GM23338 (cell line): ENCODE measurements around the gene SORBS2. TPM values are rescaled to one million over a fixed set of nuclear protein-coding genes. Genes with fewer than 3 reads are reported as not detected.

Experiments
- ATAC-seq: fragments of 200-7000 bp; cut with Tn5 transposase; 3 replicates; pipeline ENCODE4 v1.9.1; 2020
- DNase-seq: peaks from one replicate; pipeline ENCODE4 v3.0.0-alpha.2; 2015; ENCODE audit warnings: low spot score
- H2AFZ ChIP-seq: fragments of 200-600 bp; sonication (generic); 2 replicates; pipeline ENCODE4 v1.8.0; 2016; ENCODE audit warnings: antibody characterized with exemption, mild to moderate bottlenecking, moderate library complexity
- H3F3A ChIP-seq: fragments of 200-600 bp; sonication (generic); replicated peaks from 2 replicates; pipeline ENCODE4 v1.8.0; 2017; ENCODE audit warnings: antibody characterized with exemption, mixed run types, low read depth
- H3K27ac ChIP-seq: fragments of 200-600 bp; sonication (generic); 2 replicates; pipeline ENCODE4 v1.6.1; 2016; ENCODE audit warnings: low read depth
- H3K27me3 ChIP-seq: fragments of 200-600 bp; sonication (generic); 2 replicates; pipeline ENCODE4 v1.8.0; 2016; ENCODE audit warnings: mild to moderate bottlenecking, mixed run types, moderate library complexity; ENCODE audit not compliant: insufficient read depth
- H3K36me3 ChIP-seq: fragments of 200-600 bp; sonication (generic); 2 replicates; pipeline ENCODE4 v1.8.0; 2016; ENCODE audit warnings: mild to moderate bottlenecking; ENCODE audit not compliant: insufficient read depth
- H3K4me1 ChIP-seq: fragments of 200-600 bp; sonication (generic); 2 replicates; pipeline ENCODE4 v1.8.0; 2016; ENCODE audit warnings: mild to moderate bottlenecking, moderate library complexity; ENCODE audit not compliant: insufficient read depth
- H3K4me2 ChIP-seq: fragments of 200-600 bp; sonication (generic); 2 replicates; pipeline ENCODE4 v1.7.1; 2017; ENCODE audit warnings: mixed run types
- H3K4me3 ChIP-seq: fragments of 200-600 bp; sonication (generic); 2 replicates; pipeline ENCODE4 v1.6.1; 2016; ENCODE audit warnings: mixed run types
- H3K79me2 ChIP-seq: fragments of 200-600 bp; sonication (generic); replicated peaks from 2 replicates; pipeline ENCODE4 v1.8.0; 2017; ENCODE audit warnings: mild to moderate bottlenecking; ENCODE audit not compliant: insufficient read depth
- H3K9me2 ChIP-seq: fragments of 200-600 bp; sonication (generic); 2 replicates; pipeline ENCODE4 v1.8.0; 2017; ENCODE audit not compliant: insufficient read depth
- H4K20me1 ChIP-seq: fragments of 200-600 bp; sonication (generic); replicated peaks from 2 replicates; pipeline ENCODE4 v1.8.0; 2017; ENCODE audit warnings: mild to moderate bottlenecking; ENCODE audit not compliant: insufficient read depth
- H3K27ac Mint-ChIP-seq: 2 replicates; pipeline ENCODE4 v1.8.0; 2020; ENCODE audit warnings: inconsistent platforms, mild to moderate bottlenecking, moderate library complexity, mixed read lengths
- H3K27me3 Mint-ChIP-seq: 3 replicates; pipeline ENCODE4 v1.8.0; 2022; ENCODE audit warnings: low read depth, mild to moderate bottlenecking, moderate library complexity, mixed read lengths, inconsistent platforms; ENCODE audit not compliant: insufficient read depth, poor library complexity
- H3K36me3 Mint-ChIP-seq: 3 replicates; pipeline ENCODE4 v1.8.0; 2021; ENCODE audit warnings: low read depth, mild to moderate bottlenecking, inconsistent platforms, moderate library complexity, mixed read lengths
- H3K4me1 Mint-ChIP-seq: 3 replicates; pipeline ENCODE4 v1.8.0; 2020; ENCODE audit warnings: mild to moderate bottlenecking, inconsistent platforms, mixed read lengths
- H3K4me3 Mint-ChIP-seq: 3 replicates; pipeline ENCODE4 v1.8.0; 2021; ENCODE audit warnings: moderate library complexity, mild to moderate bottlenecking, inconsistent platforms, mixed read lengths
- H3K9me3 Mint-ChIP-seq: 3 replicates; pipeline ENCODE4 v1.8.0; 2020; ENCODE audit warnings: moderate library complexity, mild to moderate bottlenecking, inconsistent platforms, mixed read lengths
- CREB1 ChIP-seq: fragments of 250-450 bp; sonication (Bioruptor Pico); IDR thresholded peaks from 2 replicates; pipeline ENCODE4 v1.5.0; 2020; ENCODE audit warnings: low read depth, mild to moderate bottlenecking, moderate library complexity
- EZH2 ChIP-seq: fragments of 200-600 bp; sonication (generic); IDR thresholded peaks from one replicate; pipeline ENCODE4 v1.8.0; 2017; ENCODE audit warnings: antibody characterized with exemption, mild to moderate bottlenecking, low read depth; ENCODE audit not compliant: unreplicated experiment
- EZH2phosphoT487 ChIP-seq: fragments of 200-600 bp; sonication (generic); IDR thresholded peaks from one replicate; pipeline ENCODE4 v1.8.1; 2018; ENCODE audit warnings: antibody characterized with exemption; ENCODE audit not compliant: unreplicated experiment
- STAT1 ChIP-seq: IDR thresholded peaks from one replicate; pipeline ENCODE4 v1.6.1; 2016; ENCODE audit warnings: antibody characterized with exemption; ENCODE audit not compliant: unreplicated experiment
- ZNF331 ChIP-seq: fragments of 250-450 bp; sonication (Bioruptor Pico); IDR thresholded peaks from 2 replicates; pipeline ENCODE4 v1.5.0; 2020; ENCODE audit warnings: low read depth, mild to moderate bottlenecking, moderate library complexity
- polyA plus RNA-seq: library from polyadenylated mRNA; unstranded; fragments of >200 nt; fragmentation: Nextera tagmentation; extraction: Ambion mirVana; gene quantifications from 2 replicates; pipeline ENCODE4 v1.2.1, GENCODE V29; 2016
- total RNA-seq: library from RNA; depleted of rRNA; stranded (reverse); fragments of >200 nt; shearing (Covaris generic); gene quantifications from 2 replicates; pipeline ENCODE4 v1.2.3, GENCODE V29; 2014
- TF ChIP-seq, protein P1 (sequence below): fragments of 250-450 bp; sonication (Bioruptor Pico); IDR thresholded peaks from 2 replicates; pipeline ENCODE4 v1.5.0; 2020; ENCODE audit warnings: mild to moderate bottlenecking, moderate library complexity
- TF ChIP-seq, protein P2 (sequence below), 2 experiments: fragments of 200-600 bp in 1 of 2; sonication (generic) in 1 of 2; conservative IDR thresholded peaks; 2 replicates each; pipeline versions ENCODE4 v1.5.1 to v1.6.1; 2016 to 2017; ENCODE audit warnings: antibody characterized with exemption in 2 of 2, low read depth in 2 of 2, mild to moderate bottlenecking in 2 of 2, moderate library complexity in 1 of 2

SORBS2 gene
- total and polyA plus RNA-seq, 2 experiments from 2014 or later: 17.8 to 27.6 TPM

DNA sequence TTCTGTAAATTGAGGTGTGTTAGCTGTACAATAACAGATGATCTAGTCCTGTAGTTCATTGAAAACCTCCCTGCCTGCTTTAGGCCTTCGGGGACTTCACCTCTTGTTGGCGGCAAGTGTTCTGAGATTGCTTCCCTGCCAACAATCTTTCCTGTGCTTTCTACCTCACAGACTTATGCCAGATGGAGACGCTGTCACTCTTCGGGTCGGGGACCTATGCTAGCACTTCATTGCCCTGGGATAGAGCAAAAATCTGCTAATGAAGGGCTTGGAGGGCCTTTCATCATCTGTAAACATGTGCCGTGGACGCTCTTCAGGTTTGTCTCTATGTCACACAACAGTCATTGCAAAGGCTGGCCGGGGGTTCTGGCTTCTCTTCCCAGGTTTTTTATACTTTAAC lies 272.0 kb downstream of the SORBS2 start:
- no peaks in the 10 kb centered on the region for H3K79me2 ChIP-seq
- H2AFZ ChIP-seq: peak overlapping the region; percentile 6; the same call in 1 of the 2 replicates
- peaks cover 21% of the 10 kb centered on the region for H3K4me1 ChIP-seq
- H3K27me3 ChIP-seq: peaks cover 17% of the 10 kb centered on the region
- Mint-ChIP-seq H3K4me1 (peaks cover 5% of the 10 kb centered on the region; the same call in 2 of the 3 replicates), H3K27me3 (peaks cover 7% of the 10 kb centered on the region), H3K36me3 (no peaks in the 10 kb centered on the region), H3K9me3 (no peaks in the 10 kb centered on the region), H3K4me3 (no peak overlapping the region), H3K27ac (no peak overlapping the region)
- no peaks in the 10 kb centered on the region for H4K20me1 ChIP-seq
- H3K9me2 ChIP-seq: peaks cover 5% of the 10 kb centered on the region; the same call in 1 of the 2 replicates
- ATAC-seq: no peak
- TF ChIP-seq STAT1: no peak
- TF ChIP-seq, protein P1, sequence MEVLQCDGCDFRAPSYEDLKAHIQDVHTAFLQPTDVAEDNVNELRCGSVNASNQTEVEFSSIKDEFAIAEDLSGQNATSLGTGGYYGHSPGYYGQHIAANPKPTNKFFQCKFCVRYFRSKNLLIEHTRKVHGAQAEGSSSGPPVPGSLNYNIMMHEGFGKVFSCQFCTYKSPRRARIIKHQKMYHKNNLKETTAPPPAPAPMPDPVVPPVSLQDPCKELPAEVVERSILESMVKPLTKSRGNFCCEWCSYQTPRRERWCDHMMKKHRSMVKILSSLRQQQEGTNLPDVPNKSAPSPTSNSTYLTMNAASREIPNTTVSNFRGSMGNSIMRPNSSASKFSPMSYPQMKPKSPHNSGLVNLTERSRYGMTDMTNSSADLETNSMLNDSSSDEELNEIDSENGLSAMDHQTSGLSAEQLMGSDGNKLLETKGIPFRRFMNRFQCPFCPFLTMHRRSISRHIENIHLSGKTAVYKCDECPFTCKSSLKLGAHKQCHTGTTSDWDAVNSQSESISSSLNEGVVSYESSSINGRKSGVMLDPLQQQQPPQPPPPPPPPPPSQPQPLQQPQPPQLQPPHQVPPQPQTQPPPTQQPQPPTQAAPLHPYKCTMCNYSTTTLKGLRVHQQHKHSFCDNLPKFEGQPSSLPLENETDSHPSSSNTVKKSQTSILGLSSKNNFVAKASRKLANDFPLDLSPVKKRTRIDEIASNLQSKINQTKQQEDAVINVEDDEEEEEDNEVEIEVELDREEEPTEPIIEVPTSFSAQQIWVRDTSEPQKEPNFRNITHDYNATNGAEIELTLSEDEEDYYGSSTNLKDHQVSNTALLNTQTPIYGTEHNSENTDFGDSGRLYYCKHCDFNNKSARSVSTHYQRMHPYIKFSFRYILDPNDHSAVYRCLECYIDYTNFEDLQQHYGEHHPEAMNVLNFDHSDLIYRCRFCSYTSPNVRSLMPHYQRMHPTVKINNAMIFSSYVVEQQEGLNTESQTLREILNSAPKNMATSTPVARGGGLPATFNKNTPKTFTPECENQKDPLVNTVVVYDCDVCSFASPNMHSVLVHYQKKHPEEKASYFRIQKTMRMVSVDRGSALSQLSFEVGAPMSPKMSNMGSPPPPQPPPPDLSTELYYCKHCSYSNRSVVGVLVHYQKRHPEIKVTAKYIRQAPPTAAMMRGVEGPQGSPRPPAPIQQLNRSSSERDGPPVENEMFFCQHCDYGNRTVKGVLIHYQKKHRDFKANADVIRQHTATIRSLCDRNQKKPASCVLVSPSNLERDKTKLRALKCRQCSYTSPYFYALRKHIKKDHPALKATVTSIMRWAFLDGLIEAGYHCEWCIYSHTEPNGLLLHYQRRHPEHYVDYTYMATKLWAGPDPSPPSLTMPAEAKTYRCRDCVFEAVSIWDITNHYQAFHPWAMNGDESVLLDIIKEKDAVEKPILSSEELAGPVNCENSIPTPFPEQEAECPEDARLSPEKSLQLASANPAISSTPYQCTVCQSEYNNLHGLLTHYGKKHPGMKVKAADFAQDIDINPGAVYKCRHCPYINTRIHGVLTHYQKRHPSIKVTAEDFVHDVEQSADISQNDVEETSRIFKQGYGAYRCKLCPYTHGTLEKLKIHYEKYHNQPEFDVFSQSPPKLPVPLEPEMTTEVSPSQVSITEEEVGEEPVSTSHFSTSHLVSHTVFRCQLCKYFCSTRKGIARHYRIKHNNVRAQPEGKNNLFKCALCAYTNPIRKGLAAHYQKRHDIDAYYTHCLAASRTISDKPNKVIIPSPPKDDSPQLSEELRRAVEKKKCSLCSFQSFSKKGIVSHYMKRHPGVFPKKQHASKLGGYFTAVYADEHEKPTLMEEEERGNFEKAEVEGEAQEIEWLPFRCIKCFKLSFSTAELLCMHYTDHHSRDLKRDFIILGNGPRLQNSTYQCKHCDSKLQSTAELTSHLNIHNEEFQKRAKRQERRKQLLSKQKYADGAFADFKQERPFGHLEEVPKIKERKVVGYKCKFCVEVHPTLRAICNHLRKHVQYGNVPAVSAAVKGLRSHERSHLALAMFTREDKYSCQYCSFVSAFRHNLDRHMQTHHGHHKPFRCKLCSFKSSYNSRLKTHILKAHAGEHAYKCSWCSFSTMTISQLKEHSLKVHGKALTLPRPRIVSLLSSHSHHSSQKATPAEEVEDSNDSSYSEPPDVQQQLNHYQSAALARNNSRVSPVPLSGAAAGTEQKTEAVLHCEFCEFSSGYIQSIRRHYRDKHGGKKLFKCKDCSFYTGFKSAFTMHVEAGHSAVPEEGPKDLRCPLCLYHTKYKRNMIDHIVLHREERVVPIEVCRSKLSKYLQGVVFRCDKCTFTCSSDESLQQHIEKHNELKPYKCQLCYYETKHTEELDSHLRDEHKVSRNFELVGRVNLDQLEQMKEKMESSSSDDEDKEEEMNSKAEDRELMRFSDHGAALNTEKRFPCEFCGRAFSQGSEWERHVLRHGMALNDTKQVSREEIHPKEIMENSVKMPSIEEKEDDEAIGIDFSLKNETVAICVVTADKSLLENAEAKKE: no peak
- TF ChIP-seq, protein P2, sequence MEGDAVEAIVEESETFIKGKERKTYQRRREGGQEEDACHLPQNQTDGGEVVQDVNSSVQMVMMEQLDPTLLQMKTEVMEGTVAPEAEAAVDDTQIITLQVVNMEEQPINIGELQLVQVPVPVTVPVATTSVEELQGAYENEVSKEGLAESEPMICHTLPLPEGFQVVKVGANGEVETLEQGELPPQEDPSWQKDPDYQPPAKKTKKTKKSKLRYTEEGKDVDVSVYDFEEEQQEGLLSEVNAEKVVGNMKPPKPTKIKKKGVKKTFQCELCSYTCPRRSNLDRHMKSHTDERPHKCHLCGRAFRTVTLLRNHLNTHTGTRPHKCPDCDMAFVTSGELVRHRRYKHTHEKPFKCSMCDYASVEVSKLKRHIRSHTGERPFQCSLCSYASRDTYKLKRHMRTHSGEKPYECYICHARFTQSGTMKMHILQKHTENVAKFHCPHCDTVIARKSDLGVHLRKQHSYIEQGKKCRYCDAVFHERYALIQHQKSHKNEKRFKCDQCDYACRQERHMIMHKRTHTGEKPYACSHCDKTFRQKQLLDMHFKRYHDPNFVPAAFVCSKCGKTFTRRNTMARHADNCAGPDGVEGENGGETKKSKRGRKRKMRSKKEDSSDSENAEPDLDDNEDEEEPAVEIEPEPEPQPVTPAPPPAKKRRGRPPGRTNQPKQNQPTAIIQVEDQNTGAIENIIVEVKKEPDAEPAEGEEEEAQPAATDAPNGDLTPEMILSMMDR (conservative IDR thresholded peaks at IDR 0.05; ENCODE audit: low read depth in 2 of 2): peak in 1 of 2 experiments; percentile 71; a peak in 2 of 4 replicates
- no peaks in the 10 kb centered on the region for H3K36me3 ChIP-seq
- H3K4me2 ChIP-seq: no peak overlapping the region
- DNase-seq: peak; percentile 22
- no peak overlapping the region for H3K4me3 ChIP-seq
- H3K27ac ChIP-seq: no peak overlapping the region
- no peaks in the 10 kb centered on the region; the same call in 1 of the 2 replicates for H3F3A ChIP-seq

DNA sequence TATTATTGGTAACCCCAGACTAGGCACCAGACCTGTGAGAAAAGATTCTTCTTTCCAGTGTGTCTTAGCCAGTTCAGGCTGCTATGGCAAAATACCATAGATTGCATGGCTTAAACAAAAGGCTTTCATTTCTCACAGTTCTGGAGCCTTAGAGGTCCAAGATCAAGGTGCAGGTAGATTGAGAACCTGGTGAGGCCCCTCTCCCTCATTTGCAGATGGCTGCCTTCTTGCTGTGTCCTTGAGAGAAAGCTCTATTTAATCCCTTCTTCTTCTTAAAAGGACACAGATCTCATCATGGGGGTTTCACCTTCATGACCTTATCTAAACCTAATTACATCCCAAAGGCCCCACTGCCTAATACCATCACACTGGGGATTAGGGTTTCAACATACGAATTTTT lies 273.2 kb downstream of the SORBS2 start:
- H3F3A ChIP-seq: no peaks in the 10 kb centered on the region; the same call in 1 of the 2 replicates
- peaks cover 28% of the 10 kb centered on the region for H3K27me3 ChIP-seq
- H3K4me3 ChIP-seq: no peak overlapping the region
- no peaks in the 10 kb centered on the region for H3K36me3 ChIP-seq
- peaks cover 7% of the 10 kb centered on the region for H3K27me3 Mint-ChIP-seq
- H3K4me3 Mint-ChIP-seq: no peak overlapping the region
- H3K9me2 ChIP-seq: no peaks in the 10 kb centered on the region
- no peaks in the 10 kb centered on the region for H3K9me3 Mint-ChIP-seq
- H3K79me2 ChIP-seq: no peaks in the 10 kb centered on the region
- no peak overlapping the region for H3K27ac Mint-ChIP-seq
- H4K20me1 ChIP-seq: no peaks in the 10 kb centered on the region
- TF ChIP-seq EZH2 (no peak), CREB1 (CRISPR knock-in tag) (no peak), EZH2phosphoT487 (no peak), ZNF331 (CRISPR knock-in tag) (no peak), STAT1 (no peak)
- TF ChIP-seq, protein P2 (conservative IDR thresholded peaks at IDR 0.05; ENCODE audit: low read depth in 2 of 2): no peak
- no peak for ATAC-seq
- H3K27ac ChIP-seq: no peak overlapping the region
- no peak overlapping the region for H2AFZ ChIP-seq
- no peak for DNase-seq
- H3K4me1 ChIP-seq: peaks cover 21% of the 10 kb centered on the region
- H3K4me2 ChIP-seq: no peak overlapping the region
- no peaks in the 10 kb centered on the region for H3K36me3 Mint-ChIP-seq
- H3K4me1 Mint-ChIP-seq: peaks cover 5% of the 10 kb centered on the region; the same call in 2 of the 3 replicates
